DMS79 treated with DMSO at 0.1 percent for 48 hours (cell line): ENCODE results near the gene RORB.

Experiments
- DNase-seq: peaks from one replicate; lab custom pipeline; 2025; lab: John Stamatoyannopoulos, UW

Gene RORB

GRCh38 chr9:74598874-74599273 is 101.7 kb downstream of the RORB start:
- DNase-seq = no peak

GRCh38 chr9:74609671-74610405 is 112.7 kb downstream of the RORB start:
- no peak for DNase-seq

GRCh38 chr9:74610523-74611061 is 113.5 kb downstream of the RORB start:
- DNase-seq = no peak

GRCh38 chr9:74630228-74630627 is 133.1 kb downstream of the RORB start:
- no peak for DNase-seq

- no peak for DNase-seq
These were observed 142.0 kb downstream of the RORB start for GRCh38 chr9:74639112-74639511.

GRCh38 chr9:74642376-74642775 is 145.2 kb downstream of the RORB start:
- DNase-seq = no peak

- peak; percentile 8 for DNase-seq
These were observed 146.3 kb downstream of the RORB start for GRCh38 chr9:74643303-74643923.

- DNase-seq = no peak
These were observed 146.9 kb downstream of the RORB start for GRCh38 chr9:74644023-74644422.

- no peak for DNase-seq
These were observed 148.0 kb downstream of the RORB start for GRCh38 chr9:74645007-74645639.

GRCh38 chr9:74653410-74654080 is 156.4 kb downstream of the RORB start:
- DNase-seq = no peak

GRCh38 chr9:74662674-74663073 is 165.5 kb downstream of the RORB start:
- no peak for DNase-seq

GRCh38 chr9:74663439-74663838 is 166.3 kb downstream of the RORB start:
- no peak for DNase-seq

GRCh38 chr9:74666625-74667316 is 169.6 kb downstream of the RORB start:
- DNase-seq = no peak

- DNase-seq = no peak
These were observed 175.1 kb downstream of the RORB start for GRCh38 chr9:74672237-74672636.

GRCh38 chr9:74674077-74674476 is 176.9 kb downstream of the RORB start:
- DNase-seq = no peak

GRCh38 chr9:74681906-74682305 is 184.8 kb downstream of the RORB start:
- DNase-seq = no peak

- DNase-seq = no peak
These were observed 186.2 kb downstream of the RORB start for GRCh38 chr9:74683322-74683721.

GRCh38 chr9:74691058-74691457 is 193.9 kb downstream of the RORB start:
- DNase-seq = no peak

- no peak for DNase-seq
These were observed 199.4 kb downstream of the RORB start for GRCh38 chr9:74696520-74696919.

GRCh38 chr9:74697535-74697934 is 200.4 kb downstream of the RORB start:
- DNase-seq = no peak

GRCh38 chr9:74711341-74711740 is 214.2 kb downstream of the RORB start:
- DNase-seq = no peak

GRCh38 chr9:74718709-74719108 is 221.6 kb downstream of the RORB start:
- no peak for DNase-seq
